ENCODE results near the gene LSP1. TPM values are rescaled to one million over a fixed set of nuclear protein-coding genes. Genes with fewer than 3 reads are reported as not detected.

LSP1 gene
- total and polyA plus RNA-seq, 12 donors = 4.0 to 1,341 (median 278) TPM

GRCh38 chr11:1825039-1825740, 27.7 kb upstream of the LSP1 start:
- no peak for TF ChIP-seq POLR2A (IDR thresholded peaks at IDR 0.05)
- peak in 1 of 6 experiments; percentile 33 for TF ChIP-seq CTCF (IDR thresholded peaks at IDR 0.05)
- Histone ChIP-seq H3K4me3 (no peak overlapping the region), H3K9me3 (replicated peaks in 1 of 3) (no peaks in the 10 kb centered on the region), H3K4me1 (replicated peaks in 1 of 2) (no peaks in the 10 kb centered on the region), H3K27me3 (peaks cover under 1% of the 10 kb centered on the region), H3K27ac (no peak overlapping the region), H3K36me3 (replicated peaks in 1 of 2) (no peaks in the 10 kb centered on the region)
- peak in 2 of 7 donors; percentile 22 to 24 for DNase-seq
- WGBS, 4 donors = 70 to 89% (median 83%) methylated on average over 7 to 26 of the region's 26 CpGs
- intact Hi-C loops (cut with DNase I) = no loop called here

GRCh38 chr11:1825785-1826451, 27.0 kb upstream of the LSP1 start:
- no peak overlapping the region for H3K4me3 ChIP-seq
- 76 to 92% (median 90%) methylated on average over 11 to 33 of the region's 33 CpGs; no CpG with 5 or more reads in 1 of the 4 donors for WGBS, 4 donors
- no peaks in the 10 kb centered on the region for H3K4me1 ChIP-seq (replicated peaks in 1 of 2)
- TF ChIP-seq CTCF (IDR thresholded peaks at IDR 0.05) (no peak), POLR2A (IDR thresholded peaks at IDR 0.05) (no peak)
- peaks cover 4% of the 10 kb centered on the region for H3K27me3 ChIP-seq
- no peak for DNase-seq
- no peaks in the 10 kb centered on the region for H3K9me3 ChIP-seq (replicated peaks in 1 of 3)
- intact Hi-C loops (cut with DNase I) = no loop called here
- H3K36me3 ChIP-seq (replicated peaks in 1 of 2) = no peaks in the 10 kb centered on the region
- H3K27ac ChIP-seq = no peak overlapping the region

GRCh38 chr11:1826552-1827094, 26.3 kb upstream of the LSP1 start:
- peak in 4 of 7 donors; percentile 54 to 63 (median 60) for DNase-seq
- Histone ChIP-seq H3K36me3 (replicated peaks in 1 of 2) (no peaks in the 10 kb centered on the region), H3K27ac (peak overlapping the region in 1 of 5 donors; percentile 49), H3K4me3 (no peak overlapping the region), H3K9me3 (replicated peaks in 1 of 3) (no peaks in the 10 kb centered on the region), H3K27me3 (peaks cover 4% of the 10 kb centered on the region), H3K4me1 (replicated peaks in 1 of 2) (no peaks in the 10 kb centered on the region)
- intact Hi-C loops (cut with DNase I) = no loop called here
- TF ChIP-seq CTCF (IDR thresholded peaks at IDR 0.05) (no peak), POLR2A (IDR thresholded peaks at IDR 0.05) (no peak)
- 65 to 82% (median 72%) methylated on average over 9 to 15 of the region's 15 CpGs for WGBS, 4 donors

- WGBS, 4 donors = 64 to 74% (median 66%) methylated on average over 21 to 27 of the region's 27 CpGs
- H3K4me1 ChIP-seq (replicated peaks in 1 of 2) = peaks cover under 1 to 2% of the 10 kb centered on the region in 2 donors
Observed at GRCh38 chr11:1827095-1827813, 25.6 kb upstream of the LSP1 start.

More at GRCh38 chr11:1827095-1827813, 25.6 kb upstream of the LSP1 start:
- intact Hi-C loops (cut with DNase I) = no loop called here
- Histone ChIP-seq H3K27ac (peak overlapping the region in 1 of 5 donors; percentile 49), H3K9me3 (replicated peaks in 1 of 3) (no peaks in the 10 kb centered on the region), H3K36me3 (replicated peaks in 1 of 2) (no peaks in the 10 kb centered on the region), H3K27me3 (peaks cover 4% of the 10 kb centered on the region), H3K4me3 (no peak overlapping the region)
- DNase-seq = peak in 4 of 7 donors; percentile 27 to 64 (median 50)
- no peak for TF ChIP-seq POLR2A (IDR thresholded peaks at IDR 0.05)

Measured in adrenal gland (tissue), 12 donors.